SH-SY5Y (cell line): ENCODE measurements around the gene PRKCD.

ENCODE experiments used
- GATA2 ChIP-seq: IDR thresholded peaks from 2 replicates; pipeline ENCODE4 v1.6.1; 2011; ENCODE audit warnings: mild to moderate bottlenecking, low read depth, low read length
- GATA3 ChIP-seq: IDR thresholded peaks from 2 replicates; pipeline ENCODE4 v1.6.1; 2011; ENCODE audit warnings: low read depth, mild to moderate bottlenecking, low read length, moderate library complexity

DNA sequence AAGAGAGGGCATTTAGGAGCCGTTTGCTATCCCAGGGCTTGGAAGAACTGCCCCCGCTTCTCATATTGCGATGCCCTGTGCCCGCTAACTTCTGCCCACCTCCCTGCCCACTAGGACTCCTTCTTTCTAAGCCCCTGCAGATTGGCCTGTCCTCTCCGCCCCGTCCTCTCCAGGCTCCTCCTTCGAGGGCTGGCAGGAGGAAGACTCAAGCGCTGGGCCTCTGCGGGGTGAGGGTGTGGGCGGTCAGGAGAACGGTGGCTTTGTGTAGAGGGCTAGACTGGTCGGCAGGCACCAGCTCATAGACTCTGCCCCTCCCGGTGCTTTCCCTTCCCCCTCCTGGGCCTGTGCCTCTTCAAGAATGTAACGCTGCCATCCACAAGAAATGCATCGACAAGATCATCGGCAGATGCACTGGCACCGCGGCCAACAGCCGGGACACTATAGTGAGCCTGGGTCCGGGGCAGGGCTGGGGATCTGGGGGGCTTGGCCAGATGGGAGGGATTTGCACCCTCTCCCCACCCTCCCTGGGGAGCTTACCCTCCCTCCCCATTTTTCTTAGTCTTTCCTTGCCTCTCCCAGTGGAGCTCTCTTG lies 21.9 kb downstream of the PRKCD start:
- TF ChIP-seq GATA2, result no peak
- TF ChIP-seq GATA3, result no peak
